Liver (tissue), 9 donors: ENCODE measurements around the gene SMG6. TPM values are rescaled to one million over a fixed set of nuclear protein-coding genes. Genes with fewer than 3 reads are reported as not detected.

ENCODE experiments used
- DNase-seq: peaks from one replicate; pipeline ENCODE4 v3.0.0-alpha.2; 2017; ENCODE audit warnings: low spot score
- H3K27ac ChIP-seq, 2 donors: one replicate each; pipeline ENCODE4 v1.7.0; 2013; ENCODE audit warnings: inconsistent platforms in 2 of 2, low read length in 2 of 2, control low read depth in 1 of 2, low read depth in 1 of 2, mild to moderate bottlenecking in 1 of 2
- H3K27me3 ChIP-seq, 4 donors: one replicate each; pipeline versions ENCODE4 v1.6.1 to v1.7.0; 2013; ENCODE audit warnings: low read length in 3 of 4, inconsistent platforms in 1 of 4, mild to moderate bottlenecking in 1 of 4, moderate library complexity in 1 of 4; ENCODE audit not compliant: control insufficient read depth in 4 of 4, insufficient read depth in 4 of 4
- H3K36me3 ChIP-seq, 4 donors: one replicate each; pipeline versions ENCODE4 v1.6.1 to v1.7.0; 2013; ENCODE audit warnings: low read length in 3 of 4, mild to moderate bottlenecking in 3 of 4, low read depth in 1 of 4, moderate library complexity in 1 of 4; ENCODE audit not compliant: control insufficient read depth in 4 of 4, insufficient read depth in 3 of 4
- H3K4me1 ChIP-seq, 4 donors: one replicate each; pipeline versions ENCODE4 v1.6.1 to v1.7.0; 2013; ENCODE audit warnings: low read length in 3 of 4, mild to moderate bottlenecking in 3 of 4, moderate library complexity in 1 of 4; ENCODE audit not compliant: control insufficient read depth in 4 of 4, insufficient read depth in 4 of 4
- H3K4me3 ChIP-seq, 3 donors: one replicate each; pipeline versions ENCODE4 v1.6.1 to v1.7.0; 2013; ENCODE audit warnings: low read length in 3 of 3, control low read depth in 1 of 3, low read depth in 1 of 3, mild to moderate bottlenecking in 1 of 3
- H3K9ac ChIP-seq, 2 donors: one replicate each; pipeline ENCODE4 v1.7.0; 2013; ENCODE audit warnings: low read length in 2 of 2, mild to moderate bottlenecking in 2 of 2, moderate library complexity in 2 of 2, control low read depth in 1 of 2, low read depth in 1 of 2
- H3K9me3 ChIP-seq, 4 donors: one replicate each; pipeline versions ENCODE4 v1.6.1 to v1.7.0; 2013; ENCODE audit warnings: low read length in 3 of 4; ENCODE audit not compliant: control insufficient read depth in 4 of 4
- EGR1 ChIP-seq, 2 donors: IDR thresholded peaks; 2 replicates each; pipeline ENCODE4 v1.6.1; 2016 to 2018; ENCODE audit warnings: antibody characterized with exemption in 2 of 2, low read depth in 2 of 2
- FOXA1 ChIP-seq: IDR thresholded peaks from 2 replicates; pipeline ENCODE4 v1.6.1; 2016; ENCODE audit warnings: antibody characterized with exemption
- FOXA2 ChIP-seq: IDR thresholded peaks from 2 replicates; pipeline ENCODE4 v1.6.1; 2016; ENCODE audit warnings: antibody characterized with exemption
- GABPA ChIP-seq, 2 donors: IDR thresholded peaks in 1 of 2; conservative IDR thresholded peaks in 1 of 2; 2 replicates each; pipeline ENCODE4 v1.6.1; 2016; ENCODE audit warnings: antibody characterized with exemption in 2 of 2, mild to moderate bottlenecking in 1 of 2, moderate library complexity in 1 of 2
- HNF4A ChIP-seq, 2 donors: conservative IDR thresholded peaks; 2 replicates each; pipeline ENCODE4 v1.6.1; 2016; ENCODE audit warnings: antibody characterized with exemption in 2 of 2, mild to moderate bottlenecking in 2 of 2
- HNF4G ChIP-seq: IDR thresholded peaks from 2 replicates; pipeline ENCODE4 v1.6.1; 2016; ENCODE audit warnings: antibody characterized with exemption
- JUND ChIP-seq, 2 donors: IDR thresholded peaks; 2 replicates each; pipeline ENCODE4 v1.6.1; 2016; ENCODE audit warnings: antibody characterized with exemption in 2 of 2
- MAX ChIP-seq: IDR thresholded peaks from 2 replicates; pipeline ENCODE4 v1.6.1; 2016; ENCODE audit warnings: antibody characterized with exemption
- NR2F2 ChIP-seq: IDR thresholded peaks from 2 replicates; pipeline ENCODE4 v1.6.1; 2016; ENCODE audit warnings: antibody characterized with exemption
- RAD21 ChIP-seq, 2 donors: IDR thresholded peaks; 2 replicates each; pipeline ENCODE4 v1.6.1; 2016; ENCODE audit warnings: antibody characterized with exemption in 2 of 2, mild to moderate bottlenecking in 2 of 2
- RXRA ChIP-seq, 2 donors: IDR thresholded peaks; 2 replicates each; pipeline ENCODE4 v1.6.1; 2017 to 2018; ENCODE audit warnings: antibody characterized with exemption in 2 of 2, mild to moderate bottlenecking in 1 of 2
- YY1 ChIP-seq: IDR thresholded peaks from 2 replicates; pipeline ENCODE4 v1.6.1; 2016; ENCODE audit warnings: antibody characterized with exemption, mild to moderate bottlenecking
- WGBS: extraction: QIAGEN DNeasy Blood & Tissue Kit; methylation state at CpG from one replicate; pipeline ENCODE4 v1.1.7; 2013; 5-methylcytosine and 5-hydroxymethylcytosine counted together
- polyA plus RNA-seq, 2 donors: library from polyadenylated mRNA; stranded (reverse) in 1 of 2; unstranded in 1 of 2; fragments of 200-250 nt in 1 of 2; fragments of >200 nt in 1 of 2; fragmentation: Nextera tagmentation in 1 of 2; extraction: Ambion mirVana in 1 of 2; gene quantifications; one replicate each; pipeline versions ENCODE4 v1.2.1 to v1.2.3, GENCODE V29; 2013 to 2015
- total RNA-seq, 2 donors: library from RNA; depleted of rRNA; stranded (reverse); fragments of >200 nt; gene quantifications; one replicate each; pipeline ENCODE4 v1.2.3, GENCODE V29; 2014
- TF ChIP-seq, protein P1 (sequence below): IDR thresholded peaks from 2 replicates; pipeline ENCODE4 v1.6.1; 2016; ENCODE audit warnings: antibody characterized with exemption
- TF ChIP-seq, protein P2 (sequence below): fragments of 150-350 bp; IDR thresholded peaks from 2 replicates; pipeline ENCODE4 v1.5.1; 2017; ENCODE audit warnings: improper control_type of control experiment, low read depth, low read length; ENCODE audit not compliant: missing input control
- TF ChIP-seq, protein P3 (sequence below): IDR thresholded peaks from 2 replicates; pipeline ENCODE4 v1.6.1; 2016; ENCODE audit warnings: antibody characterized with exemption, mild to moderate bottlenecking
- donor health status: healthy.
- donor health status: healthy.
- donor health status: healthy.
- donor health status: healthy.
- donor health status: healthy.

SMG6 gene
- total and polyA plus RNA-seq, 4 donors = 4.9 to 12.0 (median 8.2) TPM

DNA sequence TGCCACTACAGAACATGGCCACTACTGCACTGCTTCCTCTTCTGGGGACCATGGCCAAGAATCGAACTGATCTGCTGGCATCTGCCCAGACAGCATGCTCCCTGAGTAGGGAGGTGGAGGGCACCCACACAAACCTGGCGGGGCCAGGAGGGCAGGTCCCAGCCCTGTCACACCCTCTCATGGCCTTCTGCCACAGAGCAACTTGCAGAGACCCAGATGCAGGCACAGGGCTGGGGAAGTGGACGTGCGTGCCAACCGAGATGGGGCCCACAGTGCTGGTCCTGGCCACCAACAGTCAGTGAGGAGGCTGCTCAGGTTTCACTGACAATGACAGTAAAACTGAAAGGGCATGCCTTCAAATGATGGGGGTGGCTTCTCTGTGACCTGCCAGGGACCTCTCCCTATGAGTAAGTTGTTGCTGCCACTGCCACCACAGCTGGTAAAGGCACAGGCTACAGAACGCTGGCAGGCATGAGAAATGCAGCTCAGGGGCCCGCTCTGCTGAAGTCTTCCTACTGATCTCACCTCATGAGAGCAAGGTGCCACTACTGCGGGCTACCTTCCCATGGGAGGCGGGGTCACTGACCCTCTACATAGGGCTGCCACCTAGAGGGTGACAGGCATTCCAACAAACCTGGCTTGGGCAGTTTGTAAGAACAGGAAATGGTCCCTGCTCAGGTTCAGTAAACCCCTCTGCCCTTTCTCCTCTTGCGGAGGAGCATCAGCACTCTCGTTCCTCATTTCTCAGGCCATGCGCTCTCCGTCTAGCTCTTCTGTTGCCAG lies 233.2 kb downstream of the SMG6 start (continued):
- TF ChIP-seq FOXA1 (no peak), NR2F2 (no peak), FOXA2 (no peak), HNF4A (conservative IDR thresholded peaks at IDR 0.05) (peak in 1 of 2 donors; percentile 57)

GRCh38 chr17:2068519-2069051 lies 235.0 kb downstream of the SMG6 start:
- H3K9me3 ChIP-seq = no peaks in the 10 kb centered on the region
- WGBS = 77% methylated on average over 15 of the region's 15 CpGs
- no peak for DNase-seq
- peaks cover 12 to 54% (median 27%) of the 10 kb centered on the region in 4 donors for H3K4me1 ChIP-seq
- H3K27me3 ChIP-seq = no peaks in the 10 kb centered on the region
- H3K4me3 ChIP-seq = no peak overlapping the region
- H3K27ac ChIP-seq = peak overlapping the region; percentile 16 to 63
- peaks cover 2 to 7% (median 4%) of the 10 kb centered on the region in 4 donors for H3K36me3 ChIP-seq
- TF ChIP-seq FOXA1 = no peak
- no peak for TF ChIP-seq HNF4A (conservative IDR thresholded peaks at IDR 0.05)
- no peak for TF ChIP-seq RXRA (IDR thresholded peaks at IDR 0.05)
- TF ChIP-seq, protein P1, sequence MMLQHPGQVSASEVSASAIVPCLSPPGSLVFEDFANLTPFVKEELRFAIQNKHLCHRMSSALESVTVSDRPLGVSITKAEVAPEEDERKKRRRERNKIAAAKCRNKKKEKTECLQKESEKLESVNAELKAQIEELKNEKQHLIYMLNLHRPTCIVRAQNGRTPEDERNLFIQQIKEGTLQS = no peak
- no peak for TF ChIP-seq YY1
- TF ChIP-seq EGR1 (IDR thresholded peaks at IDR 0.05; ENCODE audit: low read depth in 2 of 2) = no peak
- TF ChIP-seq, protein P2, sequence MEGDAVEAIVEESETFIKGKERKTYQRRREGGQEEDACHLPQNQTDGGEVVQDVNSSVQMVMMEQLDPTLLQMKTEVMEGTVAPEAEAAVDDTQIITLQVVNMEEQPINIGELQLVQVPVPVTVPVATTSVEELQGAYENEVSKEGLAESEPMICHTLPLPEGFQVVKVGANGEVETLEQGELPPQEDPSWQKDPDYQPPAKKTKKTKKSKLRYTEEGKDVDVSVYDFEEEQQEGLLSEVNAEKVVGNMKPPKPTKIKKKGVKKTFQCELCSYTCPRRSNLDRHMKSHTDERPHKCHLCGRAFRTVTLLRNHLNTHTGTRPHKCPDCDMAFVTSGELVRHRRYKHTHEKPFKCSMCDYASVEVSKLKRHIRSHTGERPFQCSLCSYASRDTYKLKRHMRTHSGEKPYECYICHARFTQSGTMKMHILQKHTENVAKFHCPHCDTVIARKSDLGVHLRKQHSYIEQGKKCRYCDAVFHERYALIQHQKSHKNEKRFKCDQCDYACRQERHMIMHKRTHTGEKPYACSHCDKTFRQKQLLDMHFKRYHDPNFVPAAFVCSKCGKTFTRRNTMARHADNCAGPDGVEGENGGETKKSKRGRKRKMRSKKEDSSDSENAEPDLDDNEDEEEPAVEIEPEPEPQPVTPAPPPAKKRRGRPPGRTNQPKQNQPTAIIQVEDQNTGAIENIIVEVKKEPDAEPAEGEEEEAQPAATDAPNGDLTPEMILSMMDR = no peak
- TF ChIP-seq HNF4G = no peak
- TF ChIP-seq GABPA (IDR thresholded peaks at IDR 0.05 in 1 of 2, conservative IDR thresholded peaks at IDR 0.05 in 1 of 2) = no peak
- TF ChIP-seq JUND (IDR thresholded peaks at IDR 0.05) = no peak
- TF ChIP-seq RAD21 (IDR thresholded peaks at IDR 0.05) = no peak
- TF ChIP-seq MAX = no peak
- TF ChIP-seq FOXA2 = no peak
- TF ChIP-seq NR2F2 = no peak
- TF ChIP-seq, protein P3, sequence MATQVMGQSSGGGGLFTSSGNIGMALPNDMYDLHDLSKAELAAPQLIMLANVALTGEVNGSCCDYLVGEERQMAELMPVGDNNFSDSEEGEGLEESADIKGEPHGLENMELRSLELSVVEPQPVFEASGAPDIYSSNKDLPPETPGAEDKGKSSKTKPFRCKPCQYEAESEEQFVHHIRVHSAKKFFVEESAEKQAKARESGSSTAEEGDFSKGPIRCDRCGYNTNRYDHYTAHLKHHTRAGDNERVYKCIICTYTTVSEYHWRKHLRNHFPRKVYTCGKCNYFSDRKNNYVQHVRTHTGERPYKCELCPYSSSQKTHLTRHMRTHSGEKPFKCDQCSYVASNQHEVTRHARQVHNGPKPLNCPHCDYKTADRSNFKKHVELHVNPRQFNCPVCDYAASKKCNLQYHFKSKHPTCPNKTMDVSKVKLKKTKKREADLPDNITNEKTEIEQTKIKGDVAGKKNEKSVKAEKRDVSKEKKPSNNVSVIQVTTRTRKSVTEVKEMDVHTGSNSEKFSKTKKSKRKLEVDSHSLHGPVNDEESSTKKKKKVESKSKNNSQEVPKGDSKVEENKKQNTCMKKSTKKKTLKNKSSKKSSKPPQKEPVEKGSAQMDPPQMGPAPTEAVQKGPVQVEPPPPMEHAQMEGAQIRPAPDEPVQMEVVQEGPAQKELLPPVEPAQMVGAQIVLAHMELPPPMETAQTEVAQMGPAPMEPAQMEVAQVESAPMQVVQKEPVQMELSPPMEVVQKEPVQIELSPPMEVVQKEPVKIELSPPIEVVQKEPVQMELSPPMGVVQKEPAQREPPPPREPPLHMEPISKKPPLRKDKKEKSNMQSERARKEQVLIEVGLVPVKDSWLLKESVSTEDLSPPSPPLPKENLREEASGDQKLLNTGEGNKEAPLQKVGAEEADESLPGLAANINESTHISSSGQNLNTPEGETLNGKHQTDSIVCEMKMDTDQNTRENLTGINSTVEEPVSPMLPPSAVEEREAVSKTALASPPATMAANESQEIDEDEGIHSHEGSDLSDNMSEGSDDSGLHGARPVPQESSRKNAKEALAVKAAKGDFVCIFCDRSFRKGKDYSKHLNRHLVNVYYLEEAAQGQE = no peak
- H3K9ac ChIP-seq = no peak overlapping the region
